NK-92 (cell line): ENCODE data around the gene SH3TC1.

Experiments used
- DNase-seq: peaks from one replicate; lab custom pipeline; 2025; ENCODE audit not compliant: unreplicated experiment; lab: John Stamatoyannopoulos, UW

Gene SH3TC1

DNA sequence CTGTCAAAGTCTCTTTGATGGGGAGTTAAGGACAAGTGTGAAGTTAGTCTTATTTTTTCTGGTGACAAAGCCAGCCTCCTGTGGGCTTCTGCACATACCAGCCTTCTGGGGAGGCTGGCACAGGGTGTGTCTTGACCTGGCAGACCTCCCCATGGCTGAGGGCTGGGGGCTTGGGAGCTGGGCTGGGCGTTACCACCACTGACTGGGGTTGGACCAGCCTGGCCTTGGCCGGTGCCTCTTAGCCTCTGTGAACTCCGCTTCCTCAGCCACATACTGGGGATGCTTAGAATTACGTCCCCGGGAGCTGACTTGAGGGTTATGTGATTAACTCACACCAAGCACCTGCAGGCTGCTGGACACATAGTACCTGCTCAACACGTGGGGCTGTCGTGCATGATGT is 14.0 kb downstream of the SH3TC1 start:
- no peak for DNase-seq

DNA sequence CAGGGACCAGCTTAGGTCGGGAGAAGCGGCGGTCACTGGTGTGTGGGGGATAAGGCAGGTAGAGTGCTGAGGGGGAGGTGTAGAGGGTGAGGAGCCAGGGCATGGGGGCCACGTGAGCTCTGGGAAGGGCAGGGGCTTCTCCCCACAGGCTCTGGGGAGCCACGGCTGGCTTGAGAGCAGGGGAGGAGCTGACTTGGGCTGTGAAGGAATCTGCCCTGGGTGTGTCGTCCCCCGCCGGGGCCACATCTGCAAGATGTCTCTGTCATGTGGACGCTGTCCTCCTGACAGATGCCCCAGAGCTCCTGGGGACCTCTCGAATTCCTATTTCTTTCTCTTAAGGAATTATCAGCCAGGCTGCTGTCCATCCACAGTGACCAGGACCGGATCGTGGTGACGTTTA is 15.0 kb downstream of the SH3TC1 start:
- DNase-seq: no peak

DNA sequence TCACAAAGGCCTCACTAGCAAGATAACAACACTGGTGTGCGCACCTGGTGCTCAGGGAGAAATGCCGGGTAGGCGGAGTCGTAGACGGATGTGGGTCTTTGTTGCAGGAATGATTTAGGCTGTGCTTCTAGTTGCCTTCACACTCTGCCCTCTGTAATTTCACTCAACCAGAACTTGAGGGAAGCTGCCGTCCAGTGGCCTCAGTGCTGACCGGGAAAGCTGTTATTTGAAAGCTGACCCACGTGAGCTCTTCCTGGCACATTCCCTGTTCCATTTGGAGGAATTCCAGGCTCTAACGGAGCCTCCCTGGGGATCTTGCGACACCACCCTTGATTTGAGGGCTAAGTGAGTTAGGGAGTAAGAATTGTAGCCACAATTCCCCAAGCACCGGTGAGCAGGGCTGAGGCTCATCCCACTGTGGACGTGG is 15.9 kb downstream of the SH3TC1 start:
- DNase-seq: no peak

DNA sequence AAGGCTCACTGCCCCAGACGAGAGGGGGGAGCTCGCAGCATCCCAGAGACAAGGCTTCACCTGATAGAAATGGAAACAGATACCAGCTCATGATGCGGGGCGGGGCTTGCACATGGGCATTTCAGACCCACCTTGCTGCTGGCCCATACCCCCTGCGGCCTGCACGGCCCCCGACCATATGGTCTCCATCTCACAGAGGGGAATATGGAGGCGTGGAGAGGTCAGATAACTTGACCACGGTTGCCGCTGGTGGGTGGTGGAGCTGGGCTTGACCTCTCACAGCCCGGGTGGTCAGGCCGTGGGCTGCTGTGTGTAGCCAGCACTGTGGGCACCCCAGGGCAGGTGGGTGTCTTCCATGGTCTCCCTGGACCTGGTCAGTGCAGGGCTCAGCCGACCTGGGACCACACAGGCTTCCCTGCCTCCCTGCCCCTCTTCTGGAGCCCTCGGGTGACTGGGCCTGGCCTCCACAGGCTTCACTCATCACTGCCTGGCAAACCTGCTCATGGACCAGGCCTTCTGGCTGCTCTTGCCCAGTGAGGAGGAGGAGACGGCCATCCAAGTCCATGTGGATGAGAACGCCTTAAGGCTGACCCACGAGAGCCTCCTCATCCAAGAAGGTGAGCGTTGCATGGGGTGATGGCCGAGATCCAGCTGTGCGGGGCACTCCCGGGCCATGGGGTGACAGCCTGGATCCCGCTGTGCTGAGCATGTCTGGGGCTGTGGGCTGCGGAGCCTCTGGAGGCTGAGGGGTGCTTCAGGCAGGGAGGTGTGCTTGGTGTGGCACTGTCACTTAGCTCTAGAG is 16.8 kb downstream of the SH3TC1 start:
- DNase-seq: no peak

DNA sequence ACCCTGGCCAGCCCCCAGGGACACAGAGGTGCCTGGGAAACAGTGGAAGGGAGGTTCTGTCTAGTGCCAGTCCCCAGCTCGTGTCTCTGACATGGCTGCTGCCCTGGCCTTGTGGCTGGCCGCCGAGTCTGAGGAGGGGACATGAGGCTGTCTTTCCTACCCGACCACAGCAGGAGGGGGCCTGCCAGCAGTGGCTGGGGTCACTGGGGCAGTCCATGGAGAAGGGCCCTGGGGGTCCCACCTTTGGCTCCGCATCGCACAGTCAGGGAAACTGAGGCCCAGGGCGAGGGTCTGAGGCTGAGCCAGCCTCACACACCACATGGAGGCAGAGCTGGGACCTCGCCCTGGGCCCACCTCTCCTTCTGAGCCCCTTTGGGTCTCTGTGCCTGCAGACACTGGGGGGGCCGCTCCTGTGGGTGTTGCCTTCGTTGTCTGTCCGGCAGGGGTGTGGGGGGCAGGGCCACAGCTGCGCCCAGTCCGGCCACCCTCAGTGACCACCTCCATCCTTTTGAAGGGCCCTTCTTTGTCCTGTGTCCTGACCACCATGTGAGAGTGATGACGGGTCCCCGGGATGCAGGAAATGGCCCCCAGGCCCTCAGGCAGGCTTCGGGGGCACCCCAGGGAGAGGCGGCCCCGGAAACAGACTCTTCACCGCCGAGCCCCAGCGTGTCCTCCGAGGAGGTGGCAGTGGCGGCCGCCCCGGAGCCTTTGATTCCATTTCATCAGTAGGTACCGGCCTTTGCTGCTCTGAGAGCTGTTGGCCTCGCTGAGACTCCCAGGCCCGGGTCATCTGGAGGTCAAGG is 17.6 kb downstream of the SH3TC1 start:
- no peak for DNase-seq

DNA sequence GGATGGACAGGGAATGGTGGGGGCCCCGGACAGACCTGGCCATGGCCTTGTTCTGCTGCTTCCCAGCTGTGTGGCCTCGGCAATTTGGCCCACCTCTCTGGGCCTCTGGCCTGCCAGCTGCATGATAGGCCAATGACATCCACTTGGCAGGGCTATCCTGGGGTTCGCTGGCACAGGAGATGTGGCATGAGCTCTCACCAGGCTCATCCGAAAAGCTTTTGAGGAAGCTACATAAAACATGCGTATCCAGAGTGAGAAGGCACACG is 18.1 kb downstream of the SH3TC1 start:
- DNase-seq: no peak

DNA sequence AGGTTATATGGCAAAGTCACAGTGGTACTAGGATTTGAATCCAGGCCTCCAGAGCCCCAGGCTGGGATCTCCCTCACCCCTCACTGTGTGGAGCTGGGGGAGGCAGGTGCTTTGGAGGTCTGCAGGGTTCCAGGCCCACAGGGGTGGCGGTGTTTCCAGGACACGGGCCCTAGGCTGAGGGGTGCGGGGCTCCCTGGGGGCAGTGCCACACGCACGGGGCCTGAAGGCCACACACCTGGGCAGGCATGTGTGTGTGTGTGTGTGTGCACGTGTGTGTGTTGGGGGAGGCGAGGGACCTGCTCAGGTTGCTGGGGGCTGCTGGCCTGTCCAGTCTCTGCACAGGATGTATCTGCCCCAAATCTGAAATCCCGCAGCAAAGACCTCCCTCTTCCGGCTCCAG is 18.8 kb downstream of the SH3TC1 start:
- DNase-seq: no peak

DNA sequence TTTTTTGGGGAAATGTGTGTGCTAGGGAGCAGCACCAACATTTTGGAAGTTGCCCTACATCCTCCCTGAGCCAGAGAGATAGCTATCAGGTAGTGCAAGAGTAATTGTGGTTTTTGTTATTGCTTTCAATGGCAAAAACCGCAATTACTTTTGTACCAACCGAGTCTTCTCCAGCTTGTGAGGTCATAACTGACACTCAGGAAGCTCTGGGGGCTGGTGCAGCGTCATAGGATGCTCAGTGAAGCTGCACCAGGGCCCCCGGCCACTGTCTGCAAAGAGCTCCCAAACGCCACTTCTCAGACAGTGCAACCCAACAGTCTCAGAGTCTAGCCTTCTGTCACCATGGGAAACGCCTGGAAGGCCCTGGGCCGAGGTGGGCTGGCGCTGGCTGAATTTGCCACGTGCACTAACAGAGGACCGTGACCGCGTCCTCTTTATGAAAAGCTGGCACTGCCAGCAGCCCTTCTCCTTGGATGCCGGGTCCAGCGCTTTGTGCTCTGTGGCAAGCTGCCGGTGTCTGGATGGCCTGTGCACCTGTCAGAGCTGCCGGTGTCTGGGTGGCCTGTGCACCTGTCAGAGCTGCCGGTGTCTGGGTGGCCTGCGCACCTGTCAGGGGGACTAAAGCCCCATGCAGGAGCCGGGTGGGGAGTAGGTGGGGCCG is 19.4 kb downstream of the SH3TC1 start:
- DNase-seq: no peak

DNA sequence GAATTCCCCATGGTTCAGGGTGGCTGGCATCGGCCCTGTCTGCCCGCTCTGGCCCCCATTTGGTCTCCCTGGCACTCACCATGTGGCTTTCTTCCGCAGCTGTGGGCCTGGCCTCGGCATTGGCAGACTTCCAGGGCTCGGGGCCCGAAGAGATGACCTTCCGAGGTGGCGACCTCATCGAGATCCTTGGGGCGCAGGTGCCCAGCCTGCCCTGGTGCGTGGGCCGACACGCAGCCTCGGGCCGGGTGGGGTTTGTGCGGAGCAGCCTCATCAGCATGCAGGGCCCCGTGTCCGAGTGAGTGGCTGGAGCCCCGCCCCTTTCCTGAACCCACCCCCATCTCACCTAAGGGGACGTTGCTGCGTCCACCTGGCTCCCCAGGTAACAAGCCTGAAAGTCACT is 20.1 kb downstream of the SH3TC1 start:
- DNase-seq: no peak

DNA sequence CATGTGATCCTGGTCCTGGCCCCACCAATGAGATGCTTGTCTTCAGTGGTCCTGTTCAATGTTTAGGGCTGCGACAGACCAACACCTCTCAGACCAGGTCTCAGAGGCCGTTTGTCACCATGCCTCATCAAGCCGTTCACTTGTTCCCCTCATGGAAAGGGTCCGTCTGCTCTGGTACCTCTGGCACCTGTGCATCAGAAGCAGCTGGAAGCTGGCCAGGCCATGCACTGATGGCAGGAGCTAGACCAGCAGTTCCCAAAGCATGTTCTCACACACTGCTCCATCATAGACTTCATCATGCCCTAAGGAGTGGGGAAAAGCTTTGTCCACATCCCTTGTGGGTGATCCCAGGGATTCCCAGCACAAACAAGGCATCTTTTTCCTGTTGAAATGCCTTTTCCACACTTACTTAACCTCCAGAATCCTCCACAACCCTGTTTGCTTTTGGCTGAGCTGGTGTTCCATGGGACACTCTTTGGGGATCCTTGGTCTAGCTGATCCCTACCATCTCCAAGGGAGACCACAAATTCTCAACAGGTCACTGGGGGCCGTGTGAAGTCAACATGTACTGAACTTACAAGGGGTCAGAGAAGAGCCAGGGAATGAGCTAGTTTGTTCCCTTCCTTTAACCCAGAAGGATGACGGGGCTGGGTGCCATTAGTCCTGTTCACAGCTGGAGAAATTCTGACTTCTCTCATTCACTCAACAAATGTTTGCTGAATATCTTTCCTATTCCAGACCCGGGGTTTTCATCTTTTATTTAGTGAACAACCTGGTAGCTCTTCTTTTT is 21.8 kb downstream of the SH3TC1 start:
- no peak for DNase-seq

DNA sequence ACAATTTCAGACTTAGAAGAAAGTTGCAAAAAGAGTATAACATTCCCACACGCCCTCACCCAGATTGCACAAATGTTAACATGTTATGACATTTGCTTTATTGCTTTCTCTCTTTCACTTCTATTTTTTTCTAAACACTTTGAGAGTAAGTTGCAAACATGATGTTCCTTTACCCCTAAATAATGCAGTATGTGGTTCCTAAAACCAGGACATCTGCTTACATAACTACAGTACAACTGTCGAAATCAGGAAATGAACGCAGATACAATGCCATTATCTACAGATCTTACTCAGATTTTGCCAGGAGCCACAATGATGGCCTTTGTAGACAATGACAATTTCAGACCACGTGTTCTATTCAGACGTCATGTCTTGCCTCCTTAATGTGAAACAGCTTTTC is 22.4 kb downstream of the SH3TC1 start:
- DNase-seq: no peak

DNA sequence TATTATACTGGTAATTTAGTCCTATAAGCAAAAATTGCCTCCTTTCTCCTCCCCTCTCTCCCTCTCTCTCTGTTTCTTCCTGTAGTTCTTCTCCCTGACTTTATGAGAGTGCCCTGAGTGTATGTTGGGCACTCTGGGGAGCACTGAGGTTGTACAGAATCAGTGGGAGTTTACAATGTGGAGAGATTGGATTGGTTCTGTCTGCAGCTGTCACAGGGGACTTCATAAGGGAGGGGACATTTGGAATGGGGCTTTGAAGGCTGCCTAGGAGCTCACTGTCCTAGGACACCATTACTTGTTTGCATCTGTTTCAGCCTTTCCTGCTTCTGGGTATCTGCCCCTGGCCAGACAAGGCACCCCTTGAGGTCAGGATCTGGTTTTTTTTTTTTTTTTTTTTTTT is 22.9 kb downstream of the SH3TC1 start:
- DNase-seq: no peak

DNA sequence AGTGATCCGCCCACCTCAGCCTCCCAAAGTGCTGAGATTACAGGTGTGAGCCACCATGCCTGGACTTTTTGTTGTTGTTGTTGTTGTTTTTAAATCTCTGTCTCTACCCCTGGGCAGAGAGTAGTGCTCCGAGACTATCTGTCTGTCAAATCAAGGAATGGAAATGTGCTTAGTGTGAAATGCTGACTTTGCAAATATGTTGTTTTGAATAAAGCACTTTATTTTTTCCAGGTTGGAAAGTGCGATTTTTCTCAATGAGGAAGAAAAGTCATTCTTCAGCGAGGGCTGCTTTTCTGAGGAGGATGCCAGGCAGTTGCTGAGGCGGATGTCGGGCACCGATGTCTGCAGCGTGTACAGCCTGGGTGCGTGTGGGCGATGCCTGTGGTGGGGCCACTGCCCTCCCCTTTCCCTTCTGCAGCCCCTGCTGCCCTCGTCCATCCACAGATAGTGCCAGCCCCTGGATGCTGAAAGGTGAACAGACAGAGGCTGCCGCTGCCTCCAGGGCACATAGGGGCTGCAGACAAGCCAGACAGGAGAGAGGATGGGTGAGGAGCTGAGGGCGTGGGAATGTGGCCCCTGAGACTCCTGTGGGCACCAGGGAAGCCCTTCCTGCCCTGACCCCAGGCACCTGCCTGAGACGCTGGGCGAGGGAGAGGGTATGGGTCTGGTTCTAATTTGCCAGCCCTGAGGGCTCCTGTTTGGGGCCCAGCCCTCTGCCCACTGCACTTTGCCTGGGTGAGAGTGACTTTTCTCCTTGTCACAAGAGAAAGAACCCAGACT is 23.7 kb downstream of the SH3TC1 start:
- no peak for DNase-seq

DNA sequence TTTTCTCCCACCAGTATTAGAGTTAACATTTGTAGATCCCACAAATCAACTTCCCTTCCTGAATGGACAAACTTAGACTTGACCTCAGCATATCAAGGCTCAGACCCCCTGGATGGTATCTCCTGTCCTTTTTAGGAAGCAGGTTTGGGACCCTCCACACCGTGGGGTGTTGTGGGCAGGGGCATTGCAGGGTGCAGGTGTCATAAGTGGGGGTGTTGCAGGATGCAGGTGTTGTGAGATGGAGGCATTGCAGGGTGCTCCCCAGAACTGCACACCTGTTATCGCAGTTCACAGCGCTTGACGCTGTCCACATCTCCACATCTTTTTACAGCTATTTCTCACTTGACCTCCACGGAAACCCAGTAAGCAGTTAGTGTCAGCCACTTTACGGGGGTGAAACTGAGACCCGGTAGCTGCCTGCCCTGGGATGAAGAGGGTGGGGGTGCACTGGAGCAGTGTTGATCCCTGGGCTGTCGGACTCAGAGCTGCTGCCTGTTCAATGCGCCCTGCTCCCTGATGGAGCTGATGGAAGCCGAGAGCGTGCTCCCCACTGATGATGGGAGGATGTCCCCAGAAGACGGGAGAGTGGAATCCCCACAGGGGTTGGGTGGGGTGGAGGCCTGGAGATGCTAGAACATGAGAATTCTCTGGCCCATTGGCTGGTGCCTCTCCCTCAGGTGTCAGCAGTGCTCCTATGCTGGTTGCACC is 25.3 kb downstream of the SH3TC1 start:
- DNase-seq: no peak

DNA sequence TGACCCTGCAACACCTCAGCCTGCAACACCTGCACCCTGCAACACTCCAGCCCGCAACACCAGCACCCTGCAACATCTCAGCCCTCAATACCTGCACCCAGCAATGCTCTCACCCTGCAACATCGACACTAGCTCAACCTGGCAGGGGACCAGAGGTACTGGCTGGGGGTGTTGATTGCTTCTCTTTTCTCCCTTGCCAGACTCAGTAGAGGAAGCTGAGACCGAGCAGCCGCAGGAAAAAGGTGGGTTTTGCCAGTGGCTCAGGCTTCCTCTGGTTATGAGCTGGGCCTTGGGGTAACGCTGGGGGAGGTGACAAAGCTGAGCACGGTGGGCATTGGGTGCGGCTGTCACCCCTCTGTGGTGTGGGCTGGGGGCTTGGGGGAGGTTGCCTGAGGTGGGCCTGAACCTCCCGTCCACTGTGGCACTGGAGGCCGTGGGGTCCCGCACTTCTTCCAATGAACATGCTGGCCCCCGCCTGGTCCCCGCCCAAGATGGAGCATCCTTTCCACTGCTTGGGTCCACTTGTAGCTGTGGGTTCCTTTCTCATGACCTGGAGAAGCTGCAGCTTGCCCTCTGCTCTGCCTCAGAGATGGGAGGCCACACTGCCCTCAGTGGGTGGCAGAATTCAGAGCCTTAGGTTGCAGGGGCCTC is 26.0 kb downstream of the SH3TC1 start:
- no peak for DNase-seq

DNA sequence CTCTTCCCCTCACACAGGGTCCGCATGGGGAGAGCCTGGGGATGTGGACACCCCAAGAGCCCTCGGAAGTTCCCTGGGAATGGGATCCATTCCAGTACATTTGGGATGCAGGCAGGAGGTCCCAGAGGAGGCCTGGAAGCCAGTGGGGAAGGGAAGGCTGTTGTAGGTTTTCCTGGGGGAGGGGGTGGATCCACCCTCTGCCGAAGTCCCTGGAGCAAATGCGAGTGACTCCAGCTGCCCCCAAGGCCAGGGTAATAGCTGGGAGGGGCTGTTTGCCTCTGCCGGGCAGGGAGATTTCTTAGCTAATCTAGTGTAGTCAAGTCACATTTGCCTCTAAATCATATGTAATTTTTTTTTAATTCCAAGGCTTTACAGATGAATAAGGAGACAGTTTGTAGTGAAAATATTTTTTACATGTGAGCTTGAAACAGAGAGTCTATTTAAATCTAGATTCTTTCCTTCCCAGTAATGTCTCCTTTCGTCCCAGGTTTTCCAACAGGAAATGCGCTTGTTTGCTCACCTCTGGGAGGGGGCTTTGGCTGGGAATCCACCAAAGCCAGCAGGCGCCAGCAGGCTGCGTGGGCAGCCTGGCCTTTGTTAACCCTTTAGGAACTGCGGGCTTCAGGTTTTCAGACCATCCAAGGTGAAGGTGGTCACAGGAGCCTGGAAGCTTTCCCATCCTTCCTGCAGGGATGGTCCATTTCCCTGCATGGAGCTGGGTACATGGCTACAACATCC is 26.8 kb downstream of the SH3TC1 start:
- DNase-seq: no peak

DNA sequence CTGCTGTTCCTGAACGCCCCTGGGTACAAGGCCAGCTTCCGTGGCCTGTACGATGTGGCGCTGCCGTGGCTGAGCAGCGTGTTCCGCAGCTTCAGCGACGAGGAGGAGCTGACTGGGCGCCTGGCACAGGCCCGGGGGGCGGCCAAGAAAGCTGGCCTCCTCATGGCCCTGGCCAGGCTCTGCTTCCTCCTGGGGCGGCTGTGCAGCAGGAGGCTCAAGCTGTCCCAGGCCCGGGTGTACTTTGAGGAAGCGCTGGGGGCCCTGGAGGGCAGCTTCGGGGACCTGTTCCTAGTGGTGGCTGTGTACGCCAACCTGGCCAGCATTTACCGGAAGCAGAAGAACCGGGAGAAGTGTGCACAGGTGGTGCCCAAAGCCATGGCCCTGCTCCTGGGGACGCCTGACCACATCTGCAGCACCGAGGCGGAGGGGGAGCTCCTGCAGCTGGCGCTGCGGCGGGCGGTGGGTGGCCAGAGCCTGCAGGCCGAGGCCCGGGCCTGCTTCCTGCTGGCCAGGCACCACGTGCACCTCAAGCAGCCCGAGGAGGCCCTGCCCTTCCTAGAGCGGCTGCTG is 28.2 kb downstream of the SH3TC1 start:
- no peak for DNase-seq

DNA sequence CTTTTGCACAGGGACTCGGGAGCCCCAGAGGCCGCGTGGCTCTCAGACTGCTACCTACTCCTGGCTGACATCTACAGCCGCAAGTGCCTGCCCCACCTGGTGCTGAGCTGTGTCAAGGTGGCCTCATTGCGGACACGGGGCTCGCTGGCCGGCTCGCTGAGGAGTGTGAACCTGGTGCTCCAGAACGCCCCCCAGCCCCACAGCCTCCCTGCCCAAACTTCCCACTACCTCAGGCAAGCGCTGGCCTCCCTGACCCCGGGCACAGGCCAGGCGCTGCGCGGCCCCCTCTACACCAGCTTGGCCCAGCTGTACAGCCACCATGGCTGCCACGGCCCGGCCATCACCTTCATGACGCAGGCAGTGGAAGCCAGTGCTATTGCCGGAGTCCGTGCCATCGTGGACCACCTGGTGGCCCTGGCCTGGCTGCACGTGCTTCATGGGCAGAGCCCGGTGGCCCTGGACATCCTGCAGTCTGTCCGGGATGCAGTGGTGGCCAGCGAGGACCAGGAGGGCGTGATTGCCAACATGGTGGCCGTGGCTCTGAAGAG is 28.8 kb downstream of the SH3TC1 start:
- no peak for DNase-seq
